Measurements from ENCODE around the gene NACC2. TPM values are rescaled to one million over a fixed set of nuclear protein-coding genes. Genes with fewer than 3 reads are reported as not detected.

Gene NACC2
- total RNA-seq, 1 donor from 2014 or later = 41.4 TPM

- DNase-seq (ENCODE audit: low spot score) = no peak
Observed at GRCh38 chr9:136131629-136132511, 36.8 kb upstream of the NACC2 start.

- no peak for DNase-seq (ENCODE audit: low spot score)
Observed at GRCh38 chr9:136129176-136129575, 34.1 kb upstream of the NACC2 start.

- no peak for DNase-seq (ENCODE audit: low spot score)
Observed at GRCh38 chr9:136128436-136128835, 33.3 kb upstream of the NACC2 start.

- DNase-seq (ENCODE audit: low spot score) = no peak
Observed at GRCh38 chr9:136127313-136127712, 32.2 kb upstream of the NACC2 start.

GRCh38 chr9:136124976-136125692 lies 30.0 kb upstream of the NACC2 start:
- no peak for DNase-seq (ENCODE audit: low spot score)

- no peak for DNase-seq (ENCODE audit: low spot score)
Observed at GRCh38 chr9:136122425-136123383, 27.6 kb upstream of the NACC2 start.

- DNase-seq (ENCODE audit: low spot score) = no peak
Observed at GRCh38 chr9:136121801-136122200, 26.7 kb upstream of the NACC2 start.

- DNase-seq (ENCODE audit: low spot score) = no peak
Observed at GRCh38 chr9:136120438-136120844, 25.4 kb upstream of the NACC2 start.

- DNase-seq (ENCODE audit: low spot score) = no peak
Observed at GRCh38 chr9:136119883-136120393, 24.8 kb upstream of the NACC2 start.

- DNase-seq (ENCODE audit: low spot score) = no peak
Observed at GRCh38 chr9:136119061-136119882, 24.2 kb upstream of the NACC2 start.

- DNase-seq (ENCODE audit: low spot score) = peak; percentile 99
Observed at GRCh38 chr9:136118320-136119060, 23.4 kb upstream of the NACC2 start, which contains the start of gene TMEM250. TMEM250 (minus strand) TSS chr9:136118875; CDS start chr9:136116900, 1,975 bp downstream.

- no peak for DNase-seq (ENCODE audit: low spot score)
Observed at GRCh38 chr9:136117916-136118319, 22.8 kb upstream of the NACC2 start.

GRCh38 chr9:136117291-136117915 lies 22.3 kb upstream of the NACC2 start:
- no peak for DNase-seq (ENCODE audit: low spot score)

- no peak for DNase-seq (ENCODE audit: low spot score)
Observed at GRCh38 chr9:136116360-136117098, 21.4 kb upstream of the NACC2 start.

GRCh38 chr9:136115641-136116359 lies 20.7 kb upstream of the NACC2 start:
- DNase-seq (ENCODE audit: low spot score) = no peak

- DNase-seq (ENCODE audit: low spot score) = no peak
Observed at GRCh38 chr9:136115206-136115605, 20.1 kb upstream of the NACC2 start.

- DNase-seq (ENCODE audit: low spot score) = no peak
Observed at GRCh38 chr9:136114610-136115009, 19.5 kb upstream of the NACC2 start.

All from mesenteric fat pad (tissue), 1 donor.